HG02610 (cell line): ENCODE results near the gene TRABD2B.

ENCODE experiments used
- ATAC-seq: cut with Tn5 transposase; IDR thresholded peaks from one replicate; pipeline ENCODE4 v1.9.1; 2021; ENCODE audit warnings: mild to moderate bottlenecking, moderate library complexity; ENCODE audit not compliant: unreplicated experiment

The TRABD2B gene

GRCh38 chr1:47997289-47998200 is at the start of gene TRABD2B:
TSS of gene TRABD2B (minus strand) at chr1:47997385.
- peak; percentile 88 for ATAC-seq

- ATAC-seq: no peak
Measured at GRCh38 chr1:48044311-48044710, 47.1 kb upstream of the TRABD2B start.

- ATAC-seq: no peak
Measured at GRCh38 chr1:48043622-48044021, 46.4 kb upstream of the TRABD2B start.

- ATAC-seq: no peak
Measured at GRCh38 chr1:48040154-48040553, 43.0 kb upstream of the TRABD2B start.

- peak; percentile 75 for ATAC-seq
Measured at GRCh38 chr1:48039088-48040054, 42.2 kb upstream of the TRABD2B start.

- no peak for ATAC-seq
Measured at GRCh38 chr1:48038270-48038767, 41.1 kb upstream of the TRABD2B start.

- no peak for ATAC-seq
Measured at GRCh38 chr1:48036710-48037355, 39.6 kb upstream of the TRABD2B start.

GRCh38 chr1:48035371-48036141 is 38.4 kb upstream of the TRABD2B start:
- ATAC-seq: no peak

GRCh38 chr1:48033495-48034045 is 36.4 kb upstream of the TRABD2B start:
- no peak for ATAC-seq

GRCh38 chr1:48031676-48032075 is 34.5 kb upstream of the TRABD2B start:
- ATAC-seq: no peak

GRCh38 chr1:48030696-48031365 is 33.6 kb upstream of the TRABD2B start:
- ATAC-seq: no peak

GRCh38 chr1:48030211-48030610 is 33.0 kb upstream of the TRABD2B start:
- ATAC-seq: no peak

- no peak for ATAC-seq
Measured at GRCh38 chr1:48028218-48029069, 31.3 kb upstream of the TRABD2B start.

- no peak for ATAC-seq
Measured at GRCh38 chr1:48027533-48027835, 30.3 kb upstream of the TRABD2B start.

GRCh38 chr1:48026701-48027532 is 29.7 kb upstream of the TRABD2B start:
- no peak for ATAC-seq

- no peak for ATAC-seq
Measured at GRCh38 chr1:48026275-48026674, 29.1 kb upstream of the TRABD2B start.

- ATAC-seq: no peak
Measured at GRCh38 chr1:48025076-48025475, 27.9 kb upstream of the TRABD2B start.

- no peak for ATAC-seq
Measured at GRCh38 chr1:48023488-48023887, 26.3 kb upstream of the TRABD2B start.
